HG03066 (cell line): Measurements from ENCODE around the gene NIT2.
"Not testable (repeated sequence)": the region's sequence is repeated elsewhere in the genome, so short reads cannot be mapped to it uniquely, and the experiment has no call there.

ENCODE experiments used
- ATAC-seq: cut with Tn5 transposase; IDR thresholded peaks from one replicate; pipeline ENCODE4 v1.9.1; 2021; ENCODE audit warnings: low read depth; ENCODE audit not compliant: unreplicated experiment

The NIT2 gene

GRCh38 chr3:100334488-100335351 lies at the start of gene NIT2:
TSS of gene NIT2 (plus strand) at chr3:100334757. CDS start at chr3:100334792, 35 bp downstream.
- ATAC-seq = peak; percentile 96

GRCh38 chr3:100288288-100288894 lies 46.2 kb upstream of the NIT2 start:
- ATAC-seq = no peak

GRCh38 chr3:100289339-100289738 lies 45.2 kb upstream of the NIT2 start:
- no peak for ATAC-seq

- ATAC-seq = no peak
Measured at GRCh38 chr3:100295089-100295488, 39.5 kb upstream of the NIT2 start.

GRCh38 chr3:100297784-100298183 lies 36.8 kb upstream of the NIT2 start:
- no peak for ATAC-seq

GRCh38 chr3:100299016-100299415 lies 35.5 kb upstream of the NIT2 start:
- no peak for ATAC-seq

- no peak for ATAC-seq
Measured at GRCh38 chr3:100306695-100307094, 27.9 kb upstream of the NIT2 start.

GRCh38 chr3:100310355-100310965 lies 24.1 kb upstream of the NIT2 start:
- ATAC-seq = no peak

- ATAC-seq = no peak
Measured at GRCh38 chr3:100311011-100311410, 23.5 kb upstream of the NIT2 start.

- ATAC-seq = peak; percentile 83
Measured at GRCh38 chr3:100316641-100317069, 17.9 kb upstream of the NIT2 start.

- ATAC-seq = peak; percentile 74
Measured at GRCh38 chr3:100317912-100318311, 16.6 kb upstream of the NIT2 start.

- ATAC-seq = no peak
Measured at GRCh38 chr3:100319951-100320350, 14.6 kb upstream of the NIT2 start.

- no peak for ATAC-seq
Measured at GRCh38 chr3:100324044-100324443, 10.5 kb upstream of the NIT2 start.

- no peak for ATAC-seq
Measured at GRCh38 chr3:100325827-100326226, 8.7 kb upstream of the NIT2 start.

- ATAC-seq = not testable (repeated sequence)
Measured at GRCh38 chr3:100327377-100327776, 7.2 kb upstream of the NIT2 start.

- no peak for ATAC-seq
Measured at GRCh38 chr3:100329800-100330489, 4.6 kb upstream of the NIT2 start.

GRCh38 chr3:100330651-100331050 lies 3.9 kb upstream of the NIT2 start:
- no peak for ATAC-seq

GRCh38 chr3:100331660-100332059 lies 2.9 kb upstream of the NIT2 start:
- no peak for ATAC-seq

GRCh38 chr3:100333051-100333450 lies 1.5 kb upstream of the NIT2 start:
- ATAC-seq = no peak

- peak; percentile 28 for ATAC-seq
Measured at GRCh38 chr3:100333970-100334487, 528 bp upstream of the NIT2 start.

GRCh38 chr3:100335434-100335833 lies 877 bp downstream of the NIT2 start:
- ATAC-seq = peak; percentile 42
